ENCODE measurements around the gene SLCO1A2. TPM values are rescaled to one million over a fixed set of nuclear protein-coding genes. Genes with fewer than 3 reads are reported as not detected.

The SLCO1A2 gene
- total RNA-seq, 1 donor from 2014 or later: 0.02 TPM

- no peak overlapping the region for H3K4me3 Mint-ChIP-seq
- H3K9me3 Mint-ChIP-seq: no peaks in the 10 kb centered on the region
- no peaks in the 10 kb centered on the region for H3K4me1 Mint-ChIP-seq
- DNase-seq: no peak
- H3K36me3 Mint-ChIP-seq (ENCODE audit: low read depth): no peaks in the 10 kb centered on the region
- no peaks in the 10 kb centered on the region for H3K27me3 Mint-ChIP-seq
- intact Hi-C loops (cut with micrococcal nuclease): no loop called here
- no peak overlapping the region for H3K27ac Mint-ChIP-seq
These were observed 112.9 kb downstream of the SLCO1A2 start for GRCh38 chr12:21221778-21222177.

- intact Hi-C loops (cut with micrococcal nuclease): no loop called here
- H3K27ac Mint-ChIP-seq: no peak overlapping the region
- H3K27me3 Mint-ChIP-seq: no peaks in the 10 kb centered on the region
- no peak for DNase-seq
- H3K9me3 Mint-ChIP-seq: no peaks in the 10 kb centered on the region
- no peaks in the 10 kb centered on the region for H3K36me3 Mint-ChIP-seq (ENCODE audit: low read depth)
- H3K4me1 Mint-ChIP-seq: no peaks in the 10 kb centered on the region
- no peak overlapping the region for H3K4me3 Mint-ChIP-seq
These were observed 113.6 kb downstream of the SLCO1A2 start for GRCh38 chr12:21221072-21221471.

GRCh38 chr12:21220266-21220665 is 114.5 kb downstream of the SLCO1A2 start:
- H3K36me3 Mint-ChIP-seq (ENCODE audit: low read depth): no peaks in the 10 kb centered on the region
- no peaks in the 10 kb centered on the region for H3K4me1 Mint-ChIP-seq
- no peak for DNase-seq
- H3K9me3 Mint-ChIP-seq: no peaks in the 10 kb centered on the region
- intact Hi-C loops (cut with micrococcal nuclease): no loop called here
- no peak overlapping the region for H3K4me3 Mint-ChIP-seq
- H3K27ac Mint-ChIP-seq: no peak overlapping the region
- H3K27me3 Mint-ChIP-seq: no peaks in the 10 kb centered on the region

GRCh38 chr12:21219206-21219605 is 115.5 kb downstream of the SLCO1A2 start:
- no peak for DNase-seq
- Mint-ChIP-seq H3K36me3 (ENCODE audit: low read depth) (no peaks in the 10 kb centered on the region), H3K27me3 (no peaks in the 10 kb centered on the region), H3K4me1 (no peaks in the 10 kb centered on the region), H3K4me3 (no peak overlapping the region), H3K9me3 (no peaks in the 10 kb centered on the region), H3K27ac (no peak overlapping the region)
- intact Hi-C loops (cut with micrococcal nuclease): no loop called here

Other genes with a start within 250 kb of the SLCO1A2 start
- not detected in 2 replicates for gene SLCO1B1, start 203.7 kb downstream of the SLCO1A2 start, total RNA-seq
- not detected in 2 replicates for gene IAPP, start 38.0 kb upstream of the SLCO1A2 start, total RNA-seq
- 32.7 and 36.7 TPM in 2 replicates for gene PYROXD1, start 102.7 kb upstream of the SLCO1A2 start, total RNA-seq
- 61.9 and 64.9 TPM in 2 replicates for gene RECQL, start 166.7 kb upstream of the SLCO1A2 start, total RNA-seq
- gene GOLT1B, start 166.9 kb upstream of the SLCO1A2 start, total RNA-seq: 41.1 and 42.9 TPM in 2 replicates
- 0.59 and 1.0 TPM in 2 replicates for gene SPX, start 191.4 kb upstream of the SLCO1A2 start, total RNA-seq

Measured in activated CD4-positive, alpha-beta T cell treated with anti-CD3 and anti-CD28 coated beads, Interleukin-2, amount 10 ng/mL, durations not matched to agents 24 days and 14 days (primary cell).